ENCODE data around the gene SOX9. TPM values are rescaled to one million over a fixed set of nuclear protein-coding genes. Genes with fewer than 3 reads are reported as not detected.

SOX9 gene
- total RNA-seq, 1 experiment from 2014 or later = 1.3 TPM

GRCh38 chr17:72101526-72101925 is 19.3 kb upstream of the SOX9 start:
- Histone ChIP-seq H3K9ac (ENCODE audit: extremely low read depth, insufficient read length, low read length) (no peak overlapping the region), H4K8ac (replicated peaks; ENCODE audit: insufficient read length, low read depth, low read length) (no peak overlapping the region), H3K27me3 (ENCODE audit: insufficient read depth, low read length) (no peaks in the 10 kb centered on the region), H2BK5ac (ENCODE audit: insufficient read length, low read length) (no peak overlapping the region), H3K14ac (ENCODE audit: insufficient read depth, low read length) (no peak overlapping the region), H4K91ac (ENCODE audit: insufficient read length, low read depth, low read length) (no peak overlapping the region), H3K79me1 (ENCODE audit: insufficient read depth, low read depth, low read length, poor library complexity, severe bottlenecking) (no peaks in the 10 kb centered on the region), H3T11ph (ENCODE audit: low read length) (no peak overlapping the region), H2BK15ac (ENCODE audit: low read depth, low read length) (no peak overlapping the region), H3K4me1 (ENCODE audit: insufficient read depth, low read length) (peaks cover 9% of the 10 kb centered on the region; the same call in 1 of the 2 replicates), H3K4me2 (ENCODE audit: insufficient read depth, insufficient read length, low read length) (no peak overlapping the region), H2BK120ac (ENCODE audit: low read depth, low read length, poor library complexity, severe bottlenecking) (no peak overlapping the region), H3K23ac (ENCODE audit: insufficient read length, low read depth, low read length) (no peak overlapping the region), H4K5ac (ENCODE audit: insufficient read length, low read depth, low read length) (no peak overlapping the region), H3K4ac (ENCODE audit: low read depth, low read length) (no peak overlapping the region), H2AK5ac (ENCODE audit: insufficient read length, low read length) (no peak overlapping the region), H2BK20ac (ENCODE audit: low read depth, low read length, poor library complexity, severe bottlenecking) (no peak overlapping the region), H3K23me2 (ENCODE audit: insufficient read length, low read depth, low read length, poor library complexity, severe bottlenecking) (no peaks in the 10 kb centered on the region), H3K27ac (ENCODE audit: insufficient read length, low read depth, low read length) (no peak overlapping the region), H3K56ac (ENCODE audit: insufficient read length, low read depth, low read length) (no peak overlapping the region), H2BK12ac (ENCODE audit: insufficient read length, low read depth, low read length) (no peak overlapping the region), H4K20me1 (ENCODE audit: control insufficient read depth, insufficient read depth, insufficient read length) (no peaks in the 10 kb centered on the region), H2AFZ (ENCODE audit: low read length) (no peak overlapping the region), H3K79me2 (ENCODE audit: insufficient read depth, low read length) (no peaks in the 10 kb centered on the region), H3K18ac (ENCODE audit: insufficient read length, low read depth, low read length) (no peak overlapping the region), H3K9me3 (ENCODE audit: control insufficient read depth, low read depth, low read length) (no peaks in the 10 kb centered on the region)
- Mint-ChIP-seq H3K27ac (no peak overlapping the region; a peak in 1 of 7 replicates), H3K27me3 (ENCODE audit: low read depth) (peaks cover 15% of the 10 kb centered on the region), H3K9me3 (no peaks in the 10 kb centered on the region; a peak in 1 of 5 replicates), H3K4me1 (peaks cover 21 to 22% of the 10 kb centered on the region in 2 experiments), H3K36me3 (ENCODE audit: insufficient read depth in 1 of 3, low read depth in 3 of 3) (no peaks in the 10 kb centered on the region), H3K4me3 (no peak overlapping the region)
- no peak for DNase-seq
- TF ChIP-seq CTCF (conservative IDR thresholded peaks at IDR 0.05) = no peak
- no CpG with 5 or more reads among the region's 3 CpGs for WGBS (ENCODE audit: extremely low coverage, insufficient read length, low lambda C conversion rate)
